ENCODE measurements around the gene PRKCE. TPM values are rescaled to one million over a fixed set of nuclear protein-coding genes. Genes with fewer than 3 reads are reported as not detected.
"Not testable (repeated sequence)": the region's sequence is repeated elsewhere in the genome, so short reads cannot be mapped to it uniquely, and the experiment has no call there.

Gene PRKCE
- total and polyA plus RNA-seq, 2 experiments from 2014 or later: 9.6 to 11.9 TPM

GRCh38 chr2:46216213-46216612 is 564.7 kb downstream of the PRKCE start:
- WGBS (ENCODE audit: low lambda C conversion rate, missing lambda C conversion rate): 0% methylated on average over 1 of the region's 1 CpG
- no peaks in the 10 kb centered on the region for H3K79me2 ChIP-seq
- H2AFZ ChIP-seq: no peak overlapping the region
- no peak overlapping the region for H3K4me2 ChIP-seq
- H3K4me3 ChIP-seq: no peak overlapping the region
- DNase-seq (ENCODE audit: low spot score): no peak
- H3K9me3 ChIP-seq (ENCODE audit: low read depth): peaks cover 3% of the 10 kb centered on the region
- no peak overlapping the region for H3K27ac ChIP-seq
- H4K20me1 ChIP-seq (ENCODE audit: insufficient read depth, poor library complexity, severe bottlenecking): no peaks in the 10 kb centered on the region
- TF ChIP-seq EZH2phosphoT487 (IDR thresholded peaks at IDR 0.05; ENCODE audit: low read depth, severe bottlenecking, unreplicated experiment): no peak
- no peak for TF ChIP-seq EZH2 (IDR thresholded peaks at IDR 0.05; ENCODE audit: borderline replicate concordance)
- TF ChIP-seq CTCF (IDR thresholded peaks at IDR 0.05; ENCODE audit: poor library complexity): no peak
- H3K9me2 ChIP-seq (replicated peaks; ENCODE audit: insufficient read depth): no peaks in the 10 kb centered on the region
- no peaks in the 10 kb centered on the region for H3K4me1 ChIP-seq (ENCODE audit: insufficient read depth)
- H3K36me3 ChIP-seq (replicated peaks; ENCODE audit: insufficient read depth, low read depth): no peaks in the 10 kb centered on the region
- H3K27me3 ChIP-seq: no peaks in the 10 kb centered on the region

- not testable (repeated sequence) for H3K27me3 ChIP-seq; H3K9me2 ChIP-seq (replicated peaks; ENCODE audit: insufficient read depth); H3K36me3 ChIP-seq (replicated peaks; ENCODE audit: insufficient read depth, low read depth); H4K20me1 ChIP-seq (ENCODE audit: insufficient read depth, poor library complexity, severe bottlenecking); H3K79me2 ChIP-seq; H3K4me3 ChIP-seq; H3K4me1 ChIP-seq (ENCODE audit: insufficient read depth); DNase-seq (ENCODE audit: low spot score); H3K9me3 ChIP-seq (ENCODE audit: low read depth); H2AFZ ChIP-seq; H3K4me2 ChIP-seq; H3K27ac ChIP-seq
- 100% methylated on average over 1 of the region's 1 CpG for WGBS (ENCODE audit: low lambda C conversion rate, missing lambda C conversion rate)
These were observed 572.0 kb downstream of the PRKCE start for GRCh38 chr2:46223514-46223913.

- no peak for DNase-seq (ENCODE audit: low spot score)
- Histone ChIP-seq H3K27ac (peak overlapping the region; percentile 58), H2AFZ (no peak overlapping the region), H3K4me2 (no peak overlapping the region), H3K27me3 (no peaks in the 10 kb centered on the region), H3K4me3 (no peak overlapping the region), H3K36me3 (replicated peaks; ENCODE audit: insufficient read depth, low read depth) (no peaks in the 10 kb centered on the region), H3K9me2 (replicated peaks; ENCODE audit: insufficient read depth) (no peaks in the 10 kb centered on the region), H4K20me1 (ENCODE audit: insufficient read depth, poor library complexity, severe bottlenecking) (no peaks in the 10 kb centered on the region), H3K9me3 (ENCODE audit: low read depth) (no peaks in the 10 kb centered on the region), H3K79me2 (no peaks in the 10 kb centered on the region), H3K4me1 (ENCODE audit: insufficient read depth) (peaks cover 11% of the 10 kb centered on the region)
- TF ChIP-seq EZH2 (IDR thresholded peaks at IDR 0.05; ENCODE audit: borderline replicate concordance): no peak
- WGBS (ENCODE audit: low lambda C conversion rate, missing lambda C conversion rate): 95% methylated on average over 2 of the region's 2 CpGs
These were observed 573.7 kb downstream of the PRKCE start for GRCh38 chr2:46225150-46225625.

- no peaks in the 10 kb centered on the region for H3K79me2 ChIP-seq
- no peak for DNase-seq (ENCODE audit: low spot score)
- no peaks in the 10 kb centered on the region for H3K9me3 ChIP-seq (ENCODE audit: low read depth)
- H3K4me1 ChIP-seq (ENCODE audit: insufficient read depth): peaks cover 12% of the 10 kb centered on the region
- no peak overlapping the region for H3K4me3 ChIP-seq
- H4K20me1 ChIP-seq (ENCODE audit: insufficient read depth, poor library complexity, severe bottlenecking): no peaks in the 10 kb centered on the region
- H2AFZ ChIP-seq: no peak overlapping the region
- no peak overlapping the region for H3K4me2 ChIP-seq
- 56% methylated on average over 1 of the region's 1 CpG for WGBS (ENCODE audit: low lambda C conversion rate, missing lambda C conversion rate)
- no peaks in the 10 kb centered on the region for H3K36me3 ChIP-seq (replicated peaks; ENCODE audit: insufficient read depth, low read depth)
- H3K27me3 ChIP-seq: no peaks in the 10 kb centered on the region
- no peaks in the 10 kb centered on the region for H3K9me2 ChIP-seq (replicated peaks; ENCODE audit: insufficient read depth)
- H3K27ac ChIP-seq: peak overlapping the region; percentile 58
- TF ChIP-seq EZH2phosphoT487 (IDR thresholded peaks at IDR 0.05; ENCODE audit: low read depth, severe bottlenecking, unreplicated experiment) (no peak), CTCF (IDR thresholded peaks at IDR 0.05; ENCODE audit: poor library complexity) (no peak), EZH2 (IDR thresholded peaks at IDR 0.05; ENCODE audit: borderline replicate concordance) (no peak)
These were observed 574.3 kb downstream of the PRKCE start for GRCh38 chr2:46225730-46226129.
